HEK293 (cell line): ENCODE data around the gene TSGA10IP.

Source experiments
- CTCF ChIA-PET: fragments of 350-600 bp; formaldehyde crosslinking; extraction: SDS; loops from one replicate; lab custom pipeline; 2021; ENCODE audit warnings: antibody characterized with exemption; lab: Yijun Ruan, JAX
- POLR2A ChIA-PET: fragments of 300-600 bp; formaldehyde crosslinking; extraction: SDS; loops from one replicate; lab custom pipeline; 2020; ENCODE audit warnings: antibody characterized with exemption, inconsistent platforms; lab: Yijun Ruan, JAX
- H3K27ac ChIP-seq: fragments of 200-500 bp; sonication (Bioruptor generic); 2 replicates; pipeline ENCODE4 v1.5.1; 2014; ENCODE audit warnings: low read depth, low read length, control low read depth, inconsistent platforms; ENCODE audit errors: extremely low read depth
- H3K36me3 ChIP-seq, 2 experiments: fragments of 200-500 bp in 1 of 2; sonication (Bioruptor generic) in 1 of 2; 1 replicate in 1 of 2; 2 replicates in 1 of 2; pipeline ENCODE4 v1.5.1; 2014 to 2017; ENCODE audit warnings: inconsistent platforms in 2 of 2, low read length in 2 of 2; ENCODE audit not compliant: control insufficient read depth in 2 of 2, insufficient read depth in 1 of 2
- H3K4me1 ChIP-seq: fragments of 200-500 bp; sonication (Bioruptor generic); 2 replicates; pipeline ENCODE4 v1.5.1; 2014; ENCODE audit warnings: mild to moderate bottlenecking, low read length, inconsistent platforms; ENCODE audit not compliant: control insufficient read depth, insufficient read depth
- H3K4me3 ChIP-seq: 2 replicates; pipeline ENCODE4 v1.5.1; 2011; ENCODE audit warnings: low read depth, mild to moderate bottlenecking, control low read depth, low read length, moderate library complexity
- H3K9me3 ChIP-seq: fragments of 200-500 bp; sonication (Bioruptor generic); 2 replicates; pipeline ENCODE4 v1.5.1; 2014; ENCODE audit warnings: low read depth, low read length, inconsistent platforms; ENCODE audit not compliant: control insufficient read depth, insufficient read depth
- BCL11A ChIP-seq: fragments of 450-650 bp; formaldehyde crosslinking; IDR thresholded peaks from 2 replicates; pipeline ENCODE4 v1.5.1; 2016; ENCODE audit warnings: low read depth, missing biosample characterization, missing genetic modification characterization
- EGR2 ChIP-seq: fragments of 450-650 bp; formaldehyde crosslinking; IDR thresholded peaks from 2 replicates; pipeline ENCODE4 v1.5.1; 2016; ENCODE audit warnings: low read depth, missing biosample characterization, missing genetic modification characterization
- GLI4 ChIP-seq: fragments of 450-650 bp; formaldehyde crosslinking; IDR thresholded peaks from 2 replicates; pipeline ENCODE4 v1.5.1; 2016; ENCODE audit warnings: missing biosample characterization, missing genetic modification characterization
- GLIS1 ChIP-seq: fragments of 450-650 bp; formaldehyde crosslinking; IDR thresholded peaks from 2 replicates; pipeline ENCODE4 v1.5.1; 2016; ENCODE audit warnings: missing biosample characterization, missing genetic modification characterization
- KLF10 ChIP-seq: fragments of 450-650 bp; IDR thresholded peaks from 2 replicates; pipeline ENCODE4 v1.5.1; 2018; ENCODE audit warnings: missing biosample characterization, mild to moderate bottlenecking, missing genetic modification characterization
- KLF8 ChIP-seq: fragments of 450-650 bp; formaldehyde crosslinking; IDR thresholded peaks from 2 replicates; pipeline ENCODE4 v1.5.1; 2016; ENCODE audit warnings: missing biosample characterization, missing genetic modification characterization
- OVOL3 ChIP-seq: fragments of 450-650 bp; formaldehyde crosslinking; IDR thresholded peaks from 2 replicates; pipeline ENCODE4 v1.5.1; 2016; ENCODE audit warnings: missing biosample characterization, missing genetic modification characterization
- SP3 ChIP-seq: fragments of 450-650 bp; formaldehyde crosslinking; IDR thresholded peaks from 2 replicates; pipeline ENCODE4 v1.5.1; 2016; ENCODE audit warnings: missing biosample characterization, missing genetic modification characterization
- SP7 ChIP-seq: fragments of 450-650 bp; formaldehyde crosslinking; IDR thresholded peaks from 2 replicates; pipeline ENCODE4 v1.5.1; 2016; ENCODE audit warnings: missing biosample characterization, missing genetic modification characterization
- WT1 ChIP-seq: fragments of 450-650 bp; formaldehyde crosslinking; IDR thresholded peaks from 2 replicates; pipeline ENCODE4 v1.5.1; 2016; ENCODE audit warnings: missing biosample characterization, missing genetic modification characterization
- ZNF10 ChIP-seq: fragments of 450-650 bp; formaldehyde crosslinking; IDR thresholded peaks from 2 replicates; pipeline ENCODE4 v1.5.1; 2017; ENCODE audit warnings: missing biosample characterization, missing genetic modification characterization
- ZNF174 ChIP-seq: fragments of 450-650 bp; formaldehyde crosslinking; IDR thresholded peaks from 2 replicates; pipeline ENCODE4 v1.5.0; 2017; ENCODE audit warnings: missing biosample characterization, mild to moderate bottlenecking, missing genetic modification characterization
- ZNF211 ChIP-seq: fragments of 450-650 bp; formaldehyde crosslinking; IDR thresholded peaks from 2 replicates; pipeline ENCODE4 v1.5.1; 2016; ENCODE audit warnings: low read depth, missing biosample characterization, missing genetic modification characterization
- ZNF335 ChIP-seq: fragments of 450-650 bp; formaldehyde crosslinking; conservative IDR thresholded peaks from 2 replicates; pipeline ENCODE4 v1.5.1; 2016; ENCODE audit warnings: missing biosample characterization, missing genetic modification characterization
- ZNF37A ChIP-seq: fragments of 450-650 bp; IDR thresholded peaks from 2 replicates; pipeline ENCODE4 v1.5.1; 2018; ENCODE audit warnings: missing biosample characterization, missing genetic modification characterization
- ZNF571 ChIP-seq: fragments of 450-650 bp; formaldehyde crosslinking; IDR thresholded peaks from 2 replicates; pipeline ENCODE4 v1.5.0; 2017; ENCODE audit warnings: missing biosample characterization, missing genetic modification characterization
- ZNF610 ChIP-seq: fragments of 450-650 bp; formaldehyde crosslinking; IDR thresholded peaks from 2 replicates; pipeline ENCODE4 v1.5.1; 2016; ENCODE audit warnings: missing biosample characterization, missing genetic modification characterization, borderline replicate concordance
- ZNF621 ChIP-seq: fragments of 450-650 bp; formaldehyde crosslinking; IDR thresholded peaks from 2 replicates; pipeline ENCODE4 v1.5.1; 2017; ENCODE audit warnings: missing biosample characterization, missing genetic modification characterization
- ZNF623 ChIP-seq: fragments of 450-650 bp; formaldehyde crosslinking; IDR thresholded peaks from 2 replicates; pipeline ENCODE4 v1.5.1; 2016; ENCODE audit warnings: missing biosample characterization, missing genetic modification characterization
- ZNF660 ChIP-seq: fragments of 450-650 bp; IDR thresholded peaks from 2 replicates; pipeline ENCODE4 v1.5.1; 2018; ENCODE audit warnings: missing biosample characterization, mild to moderate bottlenecking, missing genetic modification characterization
- ZNF670 ChIP-seq: fragments of 450-650 bp; formaldehyde crosslinking; IDR thresholded peaks from 2 replicates; pipeline ENCODE4 v1.5.1; 2016; ENCODE audit warnings: missing biosample characterization, missing genetic modification characterization, low read depth
- ZNF791 ChIP-seq: fragments of 450-650 bp; formaldehyde crosslinking; IDR thresholded peaks from 2 replicates; pipeline ENCODE4 v1.5.1; 2016; ENCODE audit warnings: missing biosample characterization, missing genetic modification characterization
- ZNF792 ChIP-seq: fragments of 450-650 bp; formaldehyde crosslinking; IDR thresholded peaks from 2 replicates; pipeline ENCODE4 v1.5.1; 2016; ENCODE audit warnings: missing biosample characterization, missing genetic modification characterization
- ZNF830 ChIP-seq: fragments of 450-650 bp; IDR thresholded peaks from 2 replicates; pipeline ENCODE4 v1.5.0; 2018; ENCODE audit warnings: missing biosample characterization, missing genetic modification characterization, low read depth, mild to moderate bottlenecking, moderate library complexity
- ZNF843 ChIP-seq: fragments of 450-650 bp; formaldehyde crosslinking; IDR thresholded peaks from 2 replicates; pipeline ENCODE4 v1.5.1; 2016; ENCODE audit warnings: missing biosample characterization, missing genetic modification characterization
- TF ChIP-seq, protein P1 (sequence below): fragments of 450-650 bp; formaldehyde crosslinking; IDR thresholded peaks from 2 replicates; pipeline ENCODE4 v1.5.1; 2016; ENCODE audit warnings: missing biosample characterization, missing genetic modification characterization
- TF ChIP-seq, protein P2 (sequence below): fragments of 450-650 bp; formaldehyde crosslinking; IDR thresholded peaks from 2 replicates; pipeline ENCODE4 v1.5.1; 2016; ENCODE audit warnings: missing biosample characterization, missing genetic modification characterization
- TF ChIP-seq, protein P3 (sequence below): fragments of 450-650 bp; formaldehyde crosslinking; IDR thresholded peaks from 2 replicates; pipeline ENCODE4 v1.5.1; 2016; ENCODE audit warnings: missing biosample characterization, missing genetic modification characterization, low read depth
- TF ChIP-seq, protein P4 (sequence below): fragments of 450-650 bp; formaldehyde crosslinking; IDR thresholded peaks from 2 replicates; pipeline ENCODE4 v1.5.1; 2016; ENCODE audit warnings: missing biosample characterization, missing genetic modification characterization

Gene TSGA10IP

DNA sequence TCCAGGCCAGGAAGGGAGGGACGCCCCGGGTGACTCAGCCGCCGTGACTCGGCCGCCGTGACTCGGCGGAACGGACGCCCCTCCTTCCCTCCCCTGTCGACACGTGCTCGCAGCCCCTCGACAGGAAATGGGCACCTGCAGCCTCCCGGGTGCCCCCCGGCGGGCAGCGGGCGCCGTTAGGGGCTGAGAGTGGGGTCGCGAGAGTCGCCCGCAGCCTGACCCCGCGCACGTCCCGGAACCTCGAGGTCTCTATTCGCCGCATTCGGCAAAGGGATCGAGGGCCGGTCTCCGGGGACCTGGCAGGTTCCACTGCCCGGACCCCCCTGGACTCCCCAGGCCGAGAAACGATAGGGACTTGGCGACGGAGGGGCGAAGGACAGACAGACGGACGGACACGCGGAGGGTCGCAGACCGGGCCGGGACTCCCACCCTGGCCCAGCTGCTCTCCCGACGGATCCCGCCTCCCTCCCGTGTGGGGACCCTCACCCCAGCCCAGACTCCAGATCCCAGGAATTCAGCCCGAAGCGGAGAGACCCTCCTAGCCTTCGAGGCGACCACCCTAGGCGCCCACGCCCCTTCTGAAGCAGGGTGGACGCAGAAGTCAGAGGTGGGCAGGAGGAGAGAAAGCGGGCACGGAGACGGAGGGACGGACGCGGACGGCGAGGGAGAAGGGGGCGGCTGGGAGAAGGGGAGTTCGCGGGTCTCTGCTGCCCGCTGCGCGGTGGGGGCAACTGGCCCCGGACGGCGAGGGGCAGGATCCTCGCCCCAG, 45.7 kb upstream of the TSGA10IP start (continued):
- TF ChIP-seq ZNF843 (tag by site-specific recombination) (peak; percentile 40; the same call in 1 of the 2 replicates), EGR2 (tag by site-specific recombination) (0 out of 2 replicates have a peak, but pooled peaks have one; percentile 13)
- TF ChIP-seq, protein P1, sequence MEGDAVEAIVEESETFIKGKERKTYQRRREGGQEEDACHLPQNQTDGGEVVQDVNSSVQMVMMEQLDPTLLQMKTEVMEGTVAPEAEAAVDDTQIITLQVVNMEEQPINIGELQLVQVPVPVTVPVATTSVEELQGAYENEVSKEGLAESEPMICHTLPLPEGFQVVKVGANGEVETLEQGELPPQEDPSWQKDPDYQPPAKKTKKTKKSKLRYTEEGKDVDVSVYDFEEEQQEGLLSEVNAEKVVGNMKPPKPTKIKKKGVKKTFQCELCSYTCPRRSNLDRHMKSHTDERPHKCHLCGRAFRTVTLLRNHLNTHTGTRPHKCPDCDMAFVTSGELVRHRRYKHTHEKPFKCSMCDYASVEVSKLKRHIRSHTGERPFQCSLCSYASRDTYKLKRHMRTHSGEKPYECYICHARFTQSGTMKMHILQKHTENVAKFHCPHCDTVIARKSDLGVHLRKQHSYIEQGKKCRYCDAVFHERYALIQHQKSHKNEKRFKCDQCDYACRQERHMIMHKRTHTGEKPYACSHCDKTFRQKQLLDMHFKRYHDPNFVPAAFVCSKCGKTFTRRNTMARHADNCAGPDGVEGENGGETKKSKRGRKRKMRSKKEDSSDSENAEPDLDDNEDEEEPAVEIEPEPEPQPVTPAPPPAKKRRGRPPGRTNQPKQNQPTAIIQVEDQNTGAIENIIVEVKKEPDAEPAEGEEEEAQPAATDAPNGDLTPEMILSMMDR (tag by site-specific recombination): 0 out of 2 replicates have a peak, but pooled peaks have one; percentile 45

DNA sequence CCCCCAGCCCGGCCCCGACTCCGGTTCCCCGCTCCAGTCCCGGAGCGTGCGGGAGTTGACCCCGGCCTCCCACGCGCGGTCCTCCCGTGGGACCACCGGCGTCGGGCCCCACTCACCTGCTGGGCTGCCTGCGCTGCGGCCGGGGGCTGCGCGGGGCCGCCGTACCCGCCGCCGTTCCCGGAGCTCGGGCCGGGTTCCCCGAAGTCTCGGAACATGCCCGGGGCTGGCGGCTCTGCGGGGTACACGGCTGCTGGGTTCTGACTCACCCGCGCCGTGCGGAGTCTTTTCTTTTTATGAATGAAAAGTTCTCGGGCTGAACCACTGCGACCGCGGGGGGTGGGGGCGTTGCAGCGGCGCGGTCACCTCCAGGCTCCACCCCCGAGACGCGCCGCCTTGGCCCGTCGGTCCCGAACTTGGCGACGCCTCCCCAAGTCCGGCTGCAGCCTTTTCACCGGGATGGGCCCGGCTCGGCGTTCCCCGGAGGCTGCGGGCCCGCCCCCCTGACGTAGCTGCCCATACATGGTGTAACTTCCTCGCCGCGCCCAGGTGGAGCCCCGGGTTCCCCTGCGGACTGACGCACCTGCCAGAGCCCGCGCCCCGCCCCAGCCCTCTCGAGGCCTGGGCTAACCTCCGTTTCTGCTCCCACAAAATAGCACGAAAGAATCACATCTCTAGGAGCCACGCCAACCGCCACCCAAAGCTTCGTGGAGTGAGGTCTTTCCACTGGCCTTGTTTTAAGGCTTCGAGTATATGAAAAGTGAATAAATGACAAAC, 45.0 kb upstream of the TSGA10IP start, which contains the start of gene FOSL1:
FOSL1 (minus strand) TSS at position 264 of the 774 bp plus-strand sequence; CDS start at position 215, 49 bp downstream.
- CTCF ChIA-PET: interaction anchor here (0.6 to 3.8 kb wide), 4 partner anchors 11 to 102 kb away, joined by 4 to 40 read pairs (median 18); partner anchors contain the start of genes CCDC85B and FIBP
- H3K9me3 ChIP-seq: no peaks in the 10 kb centered on the region
- peaks cover 0 to 3% of the 10 kb centered on the region in 2 experiments; a peak in 1 of 3 replicates for H3K36me3 ChIP-seq
- POLR2A ChIA-PET: interaction anchor here (0.7 to 4.9 kb wide), 4 partner anchors 10 to 41 kb away, joined by 3 to 74 read pairs (median 6); partner anchors contain the start of genes CCDC85B and FIBP
- no peaks in the 10 kb centered on the region for H3K4me1 ChIP-seq
- H3K27ac ChIP-seq: peak within 1 kb of the TSS; percentile 25; the same call in 1 of the 2 replicates
- H3K4me3 ChIP-seq: peak within 1 kb of the TSS; percentile 62
- TF ChIP-seq GLI4 (tag by site-specific recombination): no peak
- TF ChIP-seq ZNF37A (tag by site-specific recombination): 0 out of 2 replicates have a peak, but pooled peaks have one; percentile 8
- TF ChIP-seq ZNF571 (tag by site-specific recombination): no peak
- TF ChIP-seq, protein P2, sequence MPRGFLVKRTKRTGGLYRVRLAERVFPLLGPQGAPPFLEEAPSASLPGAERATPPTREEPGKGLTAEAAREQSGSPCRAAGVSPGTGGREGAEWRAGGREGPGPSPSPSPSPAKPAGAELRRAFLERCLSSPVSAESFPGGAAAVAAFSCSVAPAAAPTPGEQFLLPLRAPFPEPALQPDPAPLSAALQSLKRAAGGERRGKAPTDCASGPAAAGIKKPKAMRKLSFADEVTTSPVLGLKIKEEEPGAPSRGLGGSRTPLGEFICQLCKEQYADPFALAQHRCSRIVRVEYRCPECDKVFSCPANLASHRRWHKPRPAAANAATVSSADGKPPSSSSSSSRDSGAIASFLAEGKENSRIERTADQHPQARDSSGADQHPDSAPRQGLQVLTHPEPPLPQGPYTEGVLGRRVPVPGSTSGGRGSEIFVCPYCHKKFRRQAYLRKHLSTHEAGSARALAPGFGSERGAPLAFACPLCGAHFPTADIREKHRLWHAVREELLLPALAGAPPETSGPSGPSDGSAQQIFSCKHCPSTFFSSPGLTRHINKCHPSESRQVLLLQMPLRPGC (tag by site-specific recombination): no peak
- TF ChIP-seq BCL11A (tag by site-specific recombination): no peak
- TF ChIP-seq KLF8: peak; percentile 75; the same call in 1 of the 2 replicates
- TF ChIP-seq ZNF335: no peak
- TF ChIP-seq, protein P3, sequence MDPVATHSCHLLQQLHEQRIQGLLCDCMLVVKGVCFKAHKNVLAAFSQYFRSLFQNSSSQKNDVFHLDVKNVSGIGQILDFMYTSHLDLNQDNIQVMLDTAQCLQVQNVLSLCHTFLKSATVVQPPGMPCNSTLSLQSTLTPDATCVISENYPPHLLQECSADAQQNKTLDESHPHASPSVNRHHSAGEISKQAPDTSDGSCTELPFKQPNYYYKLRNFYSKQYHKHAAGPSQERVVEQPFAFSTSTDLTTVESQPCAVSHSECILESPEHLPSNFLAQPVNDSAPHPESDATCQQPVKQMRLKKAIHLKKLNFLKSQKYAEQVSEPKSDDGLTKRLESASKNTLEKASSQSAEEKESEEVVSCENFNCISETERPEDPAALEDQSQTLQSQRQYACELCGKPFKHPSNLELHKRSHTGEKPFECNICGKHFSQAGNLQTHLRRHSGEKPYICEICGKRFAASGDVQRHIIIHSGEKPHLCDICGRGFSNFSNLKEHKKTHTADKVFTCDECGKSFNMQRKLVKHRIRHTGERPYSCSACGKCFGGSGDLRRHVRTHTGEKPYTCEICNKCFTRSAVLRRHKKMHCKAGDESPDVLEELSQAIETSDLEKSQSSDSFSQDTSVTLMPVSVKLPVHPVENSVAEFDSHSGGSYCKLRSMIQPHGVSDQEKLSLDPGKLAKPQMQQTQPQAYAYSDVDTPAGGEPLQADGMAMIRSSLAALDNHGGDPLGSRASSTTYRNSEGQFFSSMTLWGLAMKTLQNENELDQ (tag by site-specific recombination): no peak
- no peak for TF ChIP-seq OVOL3 (tag by site-specific recombination)
- TF ChIP-seq ZNF791: no peak
- no peak for TF ChIP-seq ZNF830
- TF ChIP-seq GLIS1 (tag by site-specific recombination): peak; percentile 83
- TF ChIP-seq, protein P4, sequence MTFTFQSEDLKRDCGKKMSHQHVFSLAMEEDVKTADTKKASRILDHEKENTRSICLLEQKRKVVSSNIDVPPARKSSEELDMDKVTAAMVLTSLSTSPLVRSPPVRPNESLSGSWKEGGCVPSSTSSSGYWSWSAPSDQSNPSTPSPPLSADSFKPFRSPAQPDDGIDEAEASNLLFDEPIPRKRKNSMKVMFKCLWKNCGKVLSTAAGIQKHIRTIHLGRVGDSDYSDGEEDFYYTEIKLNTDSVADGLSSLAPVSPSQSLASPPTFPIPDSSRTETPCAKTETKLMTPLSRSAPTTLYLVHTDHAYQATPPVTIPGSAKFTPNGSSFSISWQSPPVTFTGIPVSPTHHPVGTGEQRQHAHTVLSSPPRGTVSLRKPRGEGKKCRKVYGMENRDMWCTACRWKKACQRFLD (tag by site-specific recombination): no peak
- no peak for TF ChIP-seq ZNF621 (tag by site-specific recombination)
- TF ChIP-seq KLF10 (tag by site-specific recombination): peak; percentile 93; the same call in 1 of the 2 replicates
- TF ChIP-seq ZNF610 (tag by site-specific recombination): no peak
- TF ChIP-seq ZNF792 (tag by site-specific recombination): no peak
- peak; percentile 93 for TF ChIP-seq SP3 (tag by site-specific recombination)
- no peak for TF ChIP-seq ZNF623 (tag by site-specific recombination)
- no peak for TF ChIP-seq ZNF10 (tag by site-specific recombination)
- no peak for TF ChIP-seq WT1
- no peak for TF ChIP-seq ZNF670 (tag by site-specific recombination)
- no peak for TF ChIP-seq ZNF211 (tag by site-specific recombination)
- TF ChIP-seq SP7 (tag by site-specific recombination): no peak
- no peak for TF ChIP-seq ZNF174 (tag by site-specific recombination)
- TF ChIP-seq ZNF660: peak; percentile 84; the same call in 1 of the 2 replicates
